Measurements from ENCODE around the gene CST8.

DNA sequence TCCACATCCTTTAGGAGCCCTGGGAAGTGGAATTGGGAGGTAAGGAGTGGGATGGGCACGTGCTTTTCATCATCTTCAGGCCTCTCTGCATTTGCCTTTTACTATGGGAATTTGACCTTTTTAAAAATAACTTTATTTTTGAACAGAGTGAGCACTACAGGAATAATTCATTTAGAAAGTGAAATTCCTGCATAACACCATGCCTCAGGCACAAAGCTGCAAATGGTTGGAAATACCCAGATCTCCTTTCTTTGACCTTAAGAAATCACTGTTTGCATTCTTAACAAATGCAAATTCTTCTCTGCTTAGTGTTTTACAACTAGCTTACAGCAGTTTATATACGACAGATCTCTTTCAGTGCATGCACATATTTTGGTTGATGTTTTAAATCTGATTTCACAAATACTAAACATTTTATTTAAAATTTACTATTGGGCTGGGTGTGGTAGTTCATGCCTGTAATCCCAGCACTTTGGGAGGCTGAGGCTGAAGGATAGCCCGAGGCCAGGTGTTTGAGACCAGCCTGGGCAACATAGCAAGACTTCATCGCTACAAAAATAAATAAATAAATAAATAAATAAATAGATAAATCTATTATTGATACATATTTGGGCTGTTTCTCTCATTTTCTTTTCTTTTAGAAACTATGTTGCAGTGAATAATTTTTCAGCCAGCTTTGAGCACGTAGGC lies 24.5 kb downstream of the CST8 start:
- TF ChIP-seq, protein P1, sequence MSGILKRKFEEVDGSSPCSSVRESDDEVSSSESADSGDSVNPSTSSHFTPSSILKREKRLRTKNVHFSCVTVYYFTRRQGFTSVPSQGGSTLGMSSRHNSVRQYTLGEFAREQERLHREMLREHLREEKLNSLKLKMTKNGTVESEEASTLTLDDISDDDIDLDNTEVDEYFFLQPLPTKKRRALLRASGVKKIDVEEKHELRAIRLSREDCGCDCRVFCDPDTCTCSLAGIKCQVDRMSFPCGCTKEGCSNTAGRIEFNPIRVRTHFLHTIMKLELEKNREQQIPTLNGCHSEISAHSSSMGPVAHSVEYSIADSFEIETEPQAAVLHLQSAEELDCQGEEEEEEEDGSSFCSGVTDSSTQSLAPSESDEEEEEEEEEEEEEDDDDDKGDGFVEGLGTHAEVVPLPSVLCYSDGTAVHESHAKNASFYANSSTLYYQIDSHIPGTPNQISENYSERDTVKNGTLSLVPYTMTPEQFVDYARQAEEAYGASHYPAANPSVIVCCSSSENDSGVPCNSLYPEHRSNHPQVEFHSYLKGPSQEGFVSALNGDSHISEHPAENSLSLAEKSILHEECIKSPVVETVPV (CRISPR knock-in tag; IDR thresholded peaks at IDR 0.05), result no peak
- no peak for TF ChIP-seq ISL1 (CRISPR knock-in tag; IDR thresholded peaks at IDR 0.05)
- TF ChIP-seq OSR1 (CRISPR knock-in tag; IDR thresholded peaks at IDR 0.05), result no peak
- TF ChIP-seq ZNF70 (CRISPR knock-in tag; IDR thresholded peaks at IDR 0.05), result no peak
- TF ChIP-seq, protein P2, sequence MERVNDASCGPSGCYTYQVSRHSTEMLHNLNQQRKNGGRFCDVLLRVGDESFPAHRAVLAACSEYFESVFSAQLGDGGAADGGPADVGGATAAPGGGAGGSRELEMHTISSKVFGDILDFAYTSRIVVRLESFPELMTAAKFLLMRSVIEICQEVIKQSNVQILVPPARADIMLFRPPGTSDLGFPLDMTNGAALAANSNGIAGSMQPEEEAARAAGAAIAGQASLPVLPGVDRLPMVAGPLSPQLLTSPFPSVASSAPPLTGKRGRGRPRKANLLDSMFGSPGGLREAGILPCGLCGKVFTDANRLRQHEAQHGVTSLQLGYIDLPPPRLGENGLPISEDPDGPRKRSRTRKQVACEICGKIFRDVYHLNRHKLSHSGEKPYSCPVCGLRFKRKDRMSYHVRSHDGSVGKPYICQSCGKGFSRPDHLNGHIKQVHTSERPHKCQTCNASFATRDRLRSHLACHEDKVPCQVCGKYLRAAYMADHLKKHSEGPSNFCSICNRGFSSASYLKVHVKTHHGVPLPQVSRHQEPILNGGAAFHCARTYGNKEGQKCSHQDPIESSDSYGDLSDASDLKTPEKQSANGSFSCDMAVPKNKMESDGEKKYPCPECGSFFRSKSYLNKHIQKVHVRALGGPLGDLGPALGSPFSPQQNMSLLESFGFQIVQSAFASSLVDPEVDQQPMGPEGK (CRISPR knock-in tag; IDR thresholded peaks at IDR 0.05; ENCODE audit: borderline replicate concordance), result no peak
- TF ChIP-seq ESRRG (CRISPR knock-in tag; IDR thresholded peaks at IDR 0.05), result no peak
- TF ChIP-seq GLIS3 (CRISPR knock-in tag; IDR thresholded peaks at IDR 0.05), result no peak

Measured in SK-N-SH treated with all-trans-retinoic acid at 6 μM for 48 hours (cell line).